Lower lobe of right lung (tissue), 2 donors: ENCODE data around the gene APEH. TPM values are rescaled to one million over a fixed set of nuclear protein-coding genes. Genes with fewer than 3 reads are reported as not detected.

Experiments used
- ATAC-seq, 2 donors: fragments of 200-7000 bp; cut with Tn5 transposase; one replicate each; pipeline ENCODE4 v1.9.1; 2020 to 2022; ENCODE audit warnings: mild to moderate bottlenecking in 2 of 2, moderate library complexity in 2 of 2
- DNase-seq: peaks from one replicate; pipeline ENCODE4 v3.0.0-alpha.2; 2020
- H3K27ac ChIP-seq: fragments of 200-600 bp; one replicate; pipeline ENCODE4 v1.8.0; 2022
- H3K27me3 ChIP-seq: fragments of 200-600 bp; one replicate; pipeline ENCODE4 v1.8.0; 2022; ENCODE audit warnings: low read depth
- H3K36me3 ChIP-seq: fragments of 200-600 bp; one replicate; pipeline ENCODE4 v1.8.0; 2022; ENCODE audit warnings: mild to moderate bottlenecking
- H3K4me1 ChIP-seq: fragments of 200-600 bp; one replicate; pipeline ENCODE4 v1.8.0; 2022
- H3K4me3 ChIP-seq: fragments of 200-600 bp; one replicate; pipeline ENCODE4 v1.8.0; 2022; ENCODE audit warnings: mild to moderate bottlenecking
- H3K9me3 ChIP-seq: fragments of 200-600 bp; one replicate; pipeline ENCODE4 v1.8.0; 2022
- CTCF ChIP-seq: fragments of 200-600 bp; IDR thresholded peaks from one replicate; pipeline ENCODE4 v1.8.0; 2022; ENCODE audit warnings: antibody characterized with exemption, mild to moderate bottlenecking
- intact Hi-C: fragments of 100-400 bp; cut with DNase I; formaldehyde crosslinking; loops from one replicate; pipeline ENCODE4 v1.11.0; 2022
- total RNA-seq: library from RNA; stranded (reverse); fragmentation: NEBNext Ultra II Directional; extraction: Animal tissue kit (Norgen Biotek cat#: 25700); gene quantifications from one replicate; pipeline ENCODE4 v1.2.1, GENCODE V29; 2021
- donor health status: DM: no; HTN: yes; CAD: no; lungs with severe emphysema.

Gene APEH
- total RNA-seq, 1 donor from 2014 or later = 83.4 TPM

- Histone ChIP-seq H3K27ac (no peak overlapping the region), H3K9me3 (no peaks in the 10 kb centered on the region), H3K4me3 (no peak overlapping the region), H3K27me3 (no peaks in the 10 kb centered on the region), H3K4me1 (no peaks in the 10 kb centered on the region), H3K36me3 (no peaks in the 10 kb centered on the region)
- intact Hi-C loops = no loop called here
- TF ChIP-seq CTCF = no peak
- ATAC-seq = no peak
- DNase-seq = peak; percentile 14
Observed at GRCh38 chr3:49636883-49637609, 37.1 kb upstream of the APEH start.

DNA sequence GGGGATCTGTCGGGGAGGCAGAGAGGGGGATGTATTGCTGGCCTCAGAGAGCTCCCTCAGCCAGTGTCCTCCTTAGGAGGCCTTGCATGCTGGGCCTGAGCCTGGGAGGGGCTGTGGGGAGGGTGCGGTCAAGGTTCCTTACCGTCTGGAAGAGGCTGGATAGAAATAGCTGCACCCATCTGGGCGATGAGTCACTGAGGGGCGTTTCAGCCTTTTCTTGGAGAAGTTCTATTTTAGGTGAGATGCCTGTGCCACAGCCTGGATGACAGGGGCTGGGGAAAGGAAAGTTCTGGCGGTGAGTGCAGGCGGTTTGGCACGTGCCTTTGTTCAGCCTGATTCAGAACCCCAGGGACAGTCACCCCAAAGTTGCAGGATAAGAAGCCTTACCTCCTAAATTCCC is 35.7 kb upstream of the APEH start:
- no peak for DNase-seq
- no peak overlapping the region for H3K27ac ChIP-seq
- intact Hi-C loops = no loop called here
- no peak for ATAC-seq
- TF ChIP-seq CTCF = no peak
- no peaks in the 10 kb centered on the region for H3K4me1 ChIP-seq
- no peak overlapping the region for H3K4me3 ChIP-seq
- no peaks in the 10 kb centered on the region for H3K27me3 ChIP-seq
- no peaks in the 10 kb centered on the region for H3K36me3 ChIP-seq
- no peaks in the 10 kb centered on the region for H3K9me3 ChIP-seq

GRCh38 chr3:49639551-49639950 is 34.6 kb upstream of the APEH start:
- intact Hi-C loops = no loop called here

DNA sequence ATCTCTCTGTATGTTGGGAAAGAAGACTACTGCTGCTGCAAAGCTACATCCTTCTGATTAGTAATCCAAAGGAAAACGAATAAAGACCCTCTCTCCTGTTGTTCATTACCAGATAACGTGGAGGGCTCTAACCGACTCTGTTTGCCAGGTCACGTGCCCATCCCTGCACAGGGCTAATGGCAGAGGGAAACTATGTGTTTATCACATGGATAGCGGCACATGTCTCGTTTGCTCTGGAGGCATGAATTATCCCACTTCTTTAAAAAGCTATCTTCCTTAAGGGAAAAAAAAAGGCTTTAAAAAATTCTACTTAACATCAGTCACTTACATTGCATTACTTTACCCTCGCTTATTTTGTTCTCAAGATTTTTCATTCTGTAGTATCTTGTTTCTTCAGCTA is 32.9 kb upstream of the APEH start:
- Histone ChIP-seq H3K36me3 (no peaks in the 10 kb centered on the region), H3K27me3 (no peaks in the 10 kb centered on the region), H3K4me1 (no peaks in the 10 kb centered on the region), H3K27ac (no peak overlapping the region), H3K9me3 (no peaks in the 10 kb centered on the region), H3K4me3 (no peak overlapping the region)
- DNase-seq (no peak), ATAC-seq (no peak)
- intact Hi-C loops = no loop called here
- no peak for TF ChIP-seq CTCF

More at GRCh38 chr3:49639551-49639950, 34.6 kb upstream of the APEH start:
- no peaks in the 10 kb centered on the region for H3K27me3 ChIP-seq
- DNase-seq (no peak), ATAC-seq (no peak)
- no peak overlapping the region for H3K27ac ChIP-seq
- H3K36me3 ChIP-seq = no peaks in the 10 kb centered on the region
- H3K4me3 ChIP-seq = no peak overlapping the region
- no peaks in the 10 kb centered on the region for H3K4me1 ChIP-seq
- H3K9me3 ChIP-seq = no peaks in the 10 kb centered on the region
- no peak for TF ChIP-seq CTCF

DNA sequence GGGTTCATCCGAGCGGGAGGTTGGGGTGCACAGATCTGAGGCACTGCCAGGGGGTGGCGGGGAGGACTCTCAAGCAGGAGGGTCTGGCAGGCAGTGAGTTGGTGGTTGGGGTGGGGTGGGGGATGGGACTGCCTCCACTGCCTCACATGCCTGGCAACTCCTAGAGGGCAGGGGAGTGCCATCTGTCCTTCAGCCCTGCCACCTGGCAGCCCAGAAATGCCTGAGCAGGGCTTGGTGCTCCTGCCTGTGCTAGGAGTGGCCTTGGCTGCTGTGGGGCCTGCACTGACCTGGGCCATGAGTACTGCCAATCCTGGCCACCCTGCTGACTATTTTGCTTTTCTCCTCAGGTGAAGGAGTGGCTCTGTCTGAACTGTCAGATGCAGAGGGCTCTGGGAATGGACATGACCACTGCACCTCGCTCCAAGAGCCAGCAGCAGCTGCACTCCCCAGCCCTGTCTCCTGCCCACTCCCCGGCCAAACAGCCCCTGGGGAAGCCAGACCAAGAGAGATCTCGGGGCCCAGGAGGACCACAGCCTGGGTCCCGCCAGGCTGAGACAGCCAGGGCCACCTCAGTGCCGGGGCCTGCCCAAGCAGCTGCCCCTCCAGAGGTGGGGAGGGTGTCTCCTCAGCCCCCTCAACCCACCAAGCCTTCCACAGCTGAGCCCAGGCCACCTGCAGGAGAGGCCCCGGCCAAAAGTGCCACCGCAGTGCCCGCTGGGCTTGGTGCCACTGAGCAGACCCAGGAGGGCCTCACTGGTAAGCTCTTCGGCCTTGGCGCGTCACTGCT is 32.0 kb upstream of the APEH start:
- DNase-seq (no peak), ATAC-seq (no peak)
- intact Hi-C loops = no loop called here
- Histone ChIP-seq H3K27ac (no peak overlapping the region), H3K36me3 (no peaks in the 10 kb centered on the region), H3K9me3 (no peaks in the 10 kb centered on the region), H3K4me1 (no peaks in the 10 kb centered on the region), H3K4me3 (no peak overlapping the region), H3K27me3 (no peaks in the 10 kb centered on the region)
- TF ChIP-seq CTCF = no peak
